Effector memory CD8-positive, alpha-beta T cell (primary cell): ENCODE measurements around the gene ADRM1.

Source experiments
- ATAC-seq: fragments of 150-1000 bp; cut with Tn5 transposase; replicated peaks from 2 replicates; pipeline ENCODE4 v1.10.0; 2021; ENCODE audit warnings: mild to moderate bottlenecking, moderate library complexity
- DNase-seq, 3 experiments: peaks; one replicate each; pipeline ENCODE4 v3.0.0; 2021
- H3K27ac Mint-ChIP-seq, 2 donors: one replicate each; pipeline ENCODE4 v1.8.0; 2022; ENCODE audit warnings: mild to moderate bottlenecking in 2 of 2, mixed read lengths in 2 of 2, moderate library complexity in 2 of 2
- H3K27me3 Mint-ChIP-seq, 2 donors: one replicate each; pipeline ENCODE4 v1.8.0; 2022; ENCODE audit warnings: mixed read lengths in 2 of 2
- H3K36me3 Mint-ChIP-seq: one replicate; pipeline ENCODE4 v1.8.0; 2022; ENCODE audit warnings: mild to moderate bottlenecking, moderate library complexity, mixed read lengths; ENCODE audit not compliant: insufficient read depth
- H3K4me1 Mint-ChIP-seq, 2 donors: one replicate each; pipeline ENCODE4 v1.8.0; 2022; ENCODE audit warnings: low read depth in 2 of 2, mixed read lengths in 2 of 2
- H3K4me3 Mint-ChIP-seq, 2 donors: one replicate each; pipeline ENCODE4 v1.8.0; 2022; ENCODE audit warnings: mild to moderate bottlenecking in 2 of 2, mixed read lengths in 2 of 2, moderate library complexity in 2 of 2
- H3K9me3 Mint-ChIP-seq, 2 donors: one replicate each; pipeline ENCODE4 v1.8.0; 2022; ENCODE audit warnings: mixed read lengths in 2 of 2

The ADRM1 gene

GRCh38 chr20:62305149-62305764, 2.5 kb downstream of the ADRM1 start:
- DNase-seq: no peak
- H3K36me3 Mint-ChIP-seq: peaks cover 32% of the 10 kb centered on the region
- H3K27ac Mint-ChIP-seq: peak overlapping the region in 1 of 2 donors; percentile 66

GRCh38 chr20:62305765-62306413, 3.1 kb downstream of the ADRM1 start:
- no peak for ATAC-seq
- H3K27me3 Mint-ChIP-seq: no peaks in the 10 kb centered on the region
- peaks cover 32% of the 10 kb centered on the region for H3K36me3 Mint-ChIP-seq
- H3K4me1 Mint-ChIP-seq: peaks cover 19 to 23% of the 10 kb centered on the region in 2 donors
- peak overlapping the region; percentile 65 to 98 for H3K4me3 Mint-ChIP-seq
- peak overlapping the region in 1 of 2 donors; percentile 66 for H3K27ac Mint-ChIP-seq
- no peak for DNase-seq
- no peaks in the 10 kb centered on the region for H3K9me3 Mint-ChIP-seq

More at GRCh38 chr20:62305149-62305764, 2.5 kb downstream of the ADRM1 start:
- ATAC-seq: no peak
- Mint-ChIP-seq H3K27me3 (no peaks in the 10 kb centered on the region), H3K4me3 (peak overlapping the region; percentile 92 to 98), H3K9me3 (no peaks in the 10 kb centered on the region), H3K4me1 (peaks cover 19 to 23% of the 10 kb centered on the region in 2 donors)

GRCh38 chr20:62306414-62307187, 3.8 kb downstream of the ADRM1 start:
- Mint-ChIP-seq H3K4me1 (peaks cover 18 to 20% of the 10 kb centered on the region in 2 donors), H3K9me3 (no peaks in the 10 kb centered on the region), H3K27me3 (no peaks in the 10 kb centered on the region), H3K4me3 (no peak overlapping the region), H3K27ac (no peak overlapping the region), H3K36me3 (peaks cover 32% of the 10 kb centered on the region)
- DNase-seq (no peak), ATAC-seq (no peak)

GRCh38 chr20:62307226-62308101, 4.7 kb downstream of the ADRM1 start:
- ATAC-seq (no peak), DNase-seq (no peak)
- H3K9me3 Mint-ChIP-seq: no peaks in the 10 kb centered on the region
- no peaks in the 10 kb centered on the region for H3K27me3 Mint-ChIP-seq
- peaks cover 13 to 16% of the 10 kb centered on the region in 2 donors for H3K4me1 Mint-ChIP-seq
- no peak overlapping the region for H3K4me3 Mint-ChIP-seq
- H3K27ac Mint-ChIP-seq: no peak overlapping the region
- H3K36me3 Mint-ChIP-seq: peaks cover 28% of the 10 kb centered on the region

GRCh38 chr20:62308102-62308822, 5.5 kb downstream of the ADRM1 start:
- Mint-ChIP-seq H3K27ac (no peak overlapping the region), H3K9me3 (no peaks in the 10 kb centered on the region), H3K4me3 (no peak overlapping the region), H3K27me3 (no peaks in the 10 kb centered on the region), H3K4me1 (peaks cover 13 to 16% of the 10 kb centered on the region in 2 donors), H3K36me3 (peaks cover 31% of the 10 kb centered on the region)
- ATAC-seq: no peak
- DNase-seq: no peak

GRCh38 chr20:62309198-62309944, 6.6 kb downstream of the ADRM1 start:
- Mint-ChIP-seq H3K9me3 (no peaks in the 10 kb centered on the region), H3K36me3 (peaks cover 31% of the 10 kb centered on the region), H3K27me3 (no peaks in the 10 kb centered on the region), H3K27ac (no peak overlapping the region), H3K4me3 (no peak overlapping the region), H3K4me1 (peaks cover 5 to 8% of the 10 kb centered on the region in 2 donors)
- ATAC-seq (no peak), DNase-seq (no peak)

- no peak for DNase-seq
- Mint-ChIP-seq H3K27ac (peak overlapping the region in 1 of 2 donors; percentile 6), H3K27me3 (no peaks in the 10 kb centered on the region), H3K36me3 (peaks cover 25% of the 10 kb centered on the region), H3K4me1 (peaks cover 3 to 4% of the 10 kb centered on the region in 2 donors), H3K9me3 (no peaks in the 10 kb centered on the region), H3K4me3 (no peak overlapping the region)
- no peak for ATAC-seq
These were observed 7.4 kb downstream of the ADRM1 start for GRCh38 chr20:62309947-62310756.

- Mint-ChIP-seq H3K27ac (peak overlapping the region in 1 of 2 donors; percentile 6), H3K36me3 (peaks cover 19% of the 10 kb centered on the region), H3K4me3 (no peak overlapping the region), H3K9me3 (no peaks in the 10 kb centered on the region), H3K4me1 (no peaks in the 10 kb centered on the region), H3K27me3 (no peaks in the 10 kb centered on the region)
- no peak for DNase-seq
- no peak for ATAC-seq
These were observed 7.9 kb downstream of the ADRM1 start for GRCh38 chr20:62310757-62311121.

- ATAC-seq: no peak
- Mint-ChIP-seq H3K4me1 (no peaks in the 10 kb centered on the region), H3K27me3 (no peaks in the 10 kb centered on the region), H3K4me3 (no peak overlapping the region), H3K27ac (no peak overlapping the region), H3K36me3 (peaks cover 22% of the 10 kb centered on the region), H3K9me3 (no peaks in the 10 kb centered on the region)
- no peak for DNase-seq
These were observed 8.4 kb downstream of the ADRM1 start for GRCh38 chr20:62311150-62311549.

GRCh38 chr20:62311832-62312661, 9.2 kb downstream of the ADRM1 start:
- no peak for ATAC-seq
- Mint-ChIP-seq H3K27ac (no peak overlapping the region), H3K4me3 (no peak overlapping the region), H3K27me3 (no peaks in the 10 kb centered on the region), H3K36me3 (peaks cover 22% of the 10 kb centered on the region), H3K9me3 (no peaks in the 10 kb centered on the region), H3K4me1 (no peaks in the 10 kb centered on the region)
- DNase-seq: no peak

- ATAC-seq (no peak), DNase-seq (no peak)
- no peaks in the 10 kb centered on the region for H3K4me1 Mint-ChIP-seq
- no peaks in the 10 kb centered on the region for H3K9me3 Mint-ChIP-seq
- H3K36me3 Mint-ChIP-seq: peaks cover 22% of the 10 kb centered on the region
- H3K4me3 Mint-ChIP-seq: no peak overlapping the region
- no peaks in the 10 kb centered on the region for H3K27me3 Mint-ChIP-seq
- H3K27ac Mint-ChIP-seq: no peak overlapping the region
These were observed 9.8 kb downstream of the ADRM1 start for GRCh38 chr20:62312662-62312977.
